ENCODE results near the gene TAGLN. TPM values are rescaled to one million over a fixed set of nuclear protein-coding genes. Genes with fewer than 3 reads are reported as not detected.

The TAGLN gene
- total RNA-seq, 1 experiment from 2014 or later = 4.2 TPM

DNA sequence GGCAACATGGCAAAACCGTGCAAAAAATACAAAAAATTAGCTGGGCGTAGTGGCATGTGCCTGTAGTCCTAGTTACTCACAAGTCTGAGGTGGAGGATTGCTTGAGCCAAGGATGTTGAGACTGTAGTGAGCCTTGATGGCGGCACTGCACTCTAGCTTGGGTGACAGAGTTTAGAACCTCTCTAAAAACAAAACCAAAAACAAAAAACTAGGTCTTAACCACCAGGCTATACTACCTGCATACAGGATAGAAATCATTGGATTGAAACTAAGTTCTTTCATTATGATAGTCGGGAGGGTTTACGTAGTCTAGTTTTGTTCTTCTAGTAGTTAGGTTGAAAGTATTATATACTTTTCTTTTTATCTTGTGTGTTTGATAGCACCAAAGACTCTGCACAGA is 39.1 kb downstream of the TAGLN start:
- Histone ChIP-seq H3K9me3 (replicated peaks) (no peaks in the 10 kb centered on the region), H3K27me3 (no peaks in the 10 kb centered on the region), H3K4me1 (no peaks in the 10 kb centered on the region), H3K27ac (no peak overlapping the region), H3K4me3 (no peak overlapping the region), H3K36me3 (peaks cover 4% of the 10 kb centered on the region; the same call in 1 of the 2 replicates)
- DNase-seq = no peak

- H3K9me3 ChIP-seq (replicated peaks) = no peaks in the 10 kb centered on the region
- H3K36me3 ChIP-seq = peaks cover 4% of the 10 kb centered on the region
- H3K4me3 ChIP-seq = no peak overlapping the region
- no peaks in the 10 kb centered on the region for H3K4me1 ChIP-seq
- no peak overlapping the region for H3K27ac ChIP-seq
- H3K27me3 ChIP-seq = no peaks in the 10 kb centered on the region
- no peak for DNase-seq
These were observed 40.1 kb downstream of the TAGLN start for GRCh38 chr11:117239295-117239694.

DNA sequence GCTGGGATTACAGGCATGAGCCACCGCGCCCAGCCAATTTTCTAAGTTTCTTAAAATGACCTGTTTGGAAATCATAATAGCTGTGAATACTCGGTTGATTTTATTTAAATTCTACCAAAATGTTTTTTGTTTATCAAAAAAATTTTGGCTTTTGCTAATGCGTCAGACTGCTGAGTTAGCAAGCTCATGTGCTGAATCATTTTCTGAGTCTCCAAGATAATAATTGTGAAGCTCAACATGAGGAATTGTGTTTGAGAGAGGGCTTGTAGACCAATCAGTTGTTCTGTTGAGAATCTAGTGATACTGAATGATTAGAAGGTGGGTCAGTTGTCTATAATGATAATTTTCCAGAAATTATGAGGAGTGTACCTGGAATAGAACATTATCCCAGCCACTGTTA is 49.2 kb downstream of the TAGLN start:
- DNase-seq = no peak
- Histone ChIP-seq H3K4me3 (no peak overlapping the region), H3K36me3 (peaks cover 4% of the 10 kb centered on the region), H3K4me1 (no peaks in the 10 kb centered on the region), H3K27me3 (no peaks in the 10 kb centered on the region), H3K27ac (no peak overlapping the region), H3K9me3 (replicated peaks) (no peaks in the 10 kb centered on the region)

DNA sequence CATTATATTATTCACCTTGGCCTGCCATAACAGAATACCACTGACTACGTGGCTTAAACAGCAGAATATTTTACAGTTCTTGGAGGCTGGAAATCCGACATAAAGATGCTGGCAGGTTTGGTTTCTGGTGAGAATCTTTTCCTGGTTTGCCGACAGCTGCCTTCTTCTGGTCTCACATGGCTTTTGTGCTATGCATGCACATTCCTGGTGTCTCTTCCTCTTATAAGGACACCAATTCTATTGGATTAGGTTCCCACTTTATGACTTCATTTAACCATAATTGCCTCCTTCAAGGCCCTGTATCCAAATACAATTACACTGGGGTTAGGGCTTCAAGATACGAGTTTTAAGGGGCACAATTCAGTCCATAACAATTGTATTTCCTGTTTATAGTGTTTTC is 50.4 kb downstream of the TAGLN start:
- Histone ChIP-seq H3K4me3 (no peak overlapping the region), H3K27ac (no peak overlapping the region), H3K4me1 (no peaks in the 10 kb centered on the region), H3K27me3 (no peaks in the 10 kb centered on the region), H3K36me3 (peaks cover 4% of the 10 kb centered on the region), H3K9me3 (replicated peaks) (no peaks in the 10 kb centered on the region)
- no peak for DNase-seq

DNA sequence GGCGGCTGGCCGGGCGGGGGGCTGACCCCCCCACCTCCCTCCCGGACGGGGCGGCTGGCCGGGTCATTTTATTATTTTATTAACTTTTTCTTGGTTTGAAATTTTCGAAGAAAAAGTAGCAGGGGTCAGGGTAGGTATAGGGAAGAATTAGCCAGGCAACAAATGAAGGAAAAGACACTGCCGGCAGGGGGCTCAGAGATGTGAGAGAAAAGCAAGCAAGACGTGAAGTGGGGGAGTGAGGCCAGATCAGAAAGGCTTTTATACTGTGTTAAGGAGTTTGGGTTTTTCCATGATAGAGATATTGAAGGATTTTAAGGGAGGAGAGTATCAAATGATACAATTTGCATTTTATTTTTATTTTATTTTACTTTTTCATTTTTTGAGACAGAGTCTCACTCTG is 52.3 kb downstream of the TAGLN start:
- no peak overlapping the region for H3K4me3 ChIP-seq
- no peak for DNase-seq
- H3K4me1 ChIP-seq = no peaks in the 10 kb centered on the region
- no peaks in the 10 kb centered on the region for H3K9me3 ChIP-seq (replicated peaks)
- no peaks in the 10 kb centered on the region for H3K27me3 ChIP-seq
- no peak overlapping the region for H3K27ac ChIP-seq
- H3K36me3 ChIP-seq = peaks cover 3% of the 10 kb centered on the region; the same call in 1 of the 2 replicates

GRCh38 chr11:117255966-117256365 is 56.8 kb downstream of the TAGLN start:
- no peak for DNase-seq
- no peak overlapping the region for H3K4me3 ChIP-seq
- no peaks in the 10 kb centered on the region; the same call in 1 of the 2 replicates for H3K36me3 ChIP-seq
- H3K9me3 ChIP-seq (replicated peaks) = no peaks in the 10 kb centered on the region
- H3K27me3 ChIP-seq = no peaks in the 10 kb centered on the region
- H3K4me1 ChIP-seq = no peaks in the 10 kb centered on the region
- no peak overlapping the region for H3K27ac ChIP-seq

DNA sequence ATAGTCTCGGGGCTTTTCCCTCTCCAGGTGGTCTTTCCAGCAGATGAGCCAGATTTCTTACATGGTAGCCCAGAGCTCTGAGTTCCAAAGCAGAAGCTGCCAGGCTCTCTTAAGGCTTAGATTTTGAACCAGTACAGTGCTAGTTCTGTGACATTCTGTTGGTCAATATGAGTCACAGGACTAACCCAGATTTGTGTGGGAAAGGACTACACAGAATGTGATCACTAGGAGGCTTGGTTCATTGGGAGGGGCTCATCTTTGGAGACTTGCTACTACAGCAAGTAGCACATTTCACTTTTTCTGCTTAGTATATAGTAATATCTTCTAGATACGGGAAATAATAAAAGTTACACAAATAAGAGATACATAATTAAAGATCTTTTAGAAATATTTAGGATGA is 57.4 kb downstream of the TAGLN start:
- Histone ChIP-seq H3K4me1 (no peaks in the 10 kb centered on the region), H3K4me3 (no peak overlapping the region)
- no peak for DNase-seq

More for the DNA sequence above, 57.4 kb downstream of the TAGLN start:
- Histone ChIP-seq H3K27me3 (no peaks in the 10 kb centered on the region), H3K27ac (no peak overlapping the region), H3K9me3 (replicated peaks) (no peaks in the 10 kb centered on the region), H3K36me3 (no peaks in the 10 kb centered on the region; the same call in 1 of the 2 replicates)

Other genes with a start within 250 kb of the TAGLN start
- gene SIK3, start 100.9 kb upstream of the TAGLN start, total RNA-seq (2014; rRNA removed; shearing (Covaris generic)) = 8.5 and 10.0 TPM in 2 replicates
- gene PAFAH1B2, start 55.1 kb upstream of the TAGLN start, total RNA-seq (2014; rRNA removed; shearing (Covaris generic)) = 70.2 and 72.8 TPM in 2 replicates
- gene SIDT2, start 20.6 kb upstream of the TAGLN start, total RNA-seq (2014; rRNA removed; shearing (Covaris generic)) = 13.7 and 15.0 TPM in 2 replicates
- 9.9 and 12.6 TPM in 2 replicates for gene PCSK7, start 32.7 kb downstream of the TAGLN start, total RNA-seq (2014; rRNA removed; shearing (Covaris generic))
- 9.5 and 12.4 TPM in 2 replicates for gene RNF214, start 33.3 kb downstream of the TAGLN start, total RNA-seq (2014; rRNA removed; shearing (Covaris generic))
- 4.2 and 4.7 TPM in 2 replicates for gene BACE1-AS, start 92.0 kb downstream of the TAGLN start, total RNA-seq (2014; rRNA removed; shearing (Covaris generic))
- 2.3 and 3.0 TPM in 2 replicates for gene BACE1, start 116.9 kb downstream of the TAGLN start, total RNA-seq (2014; rRNA removed; shearing (Covaris generic))
- gene CEP164, start 128.5 kb downstream of the TAGLN start, total RNA-seq (2014; rRNA removed; shearing (Covaris generic)) = 12.6 and 13.5 TPM in 2 replicates

Measured in SJCRH30 (cell line).